SK-N-SH (cell line): Measurements from ENCODE around the gene ZBTB12. TPM values are rescaled to one million over a fixed set of nuclear protein-coding genes. Genes with fewer than 3 reads are reported as not detected.

Experiments
- CTCF ChIA-PET: fragments of 300-600, 350-600 bp; formaldehyde crosslinking; extraction: SDS; loops from one replicate; lab custom pipeline; 2021; lab: Yijun Ruan, JAX
- POLR2A ChIA-PET: fragments of 350-600 bp; sonication (Branson Sonifier 250); formaldehyde crosslinking; extraction: SDS; loops from one replicate; lab custom pipeline; 2020; ENCODE audit warnings: antibody characterized with exemption, inconsistent platforms; lab: Yijun Ruan, JAX
- DNase-seq: peaks from one replicate; pipeline ENCODE4 v3.0.0; 2012
- H2AFZ ChIP-seq: fragments of 200-600 bp; sonication (generic); 2 replicates; pipeline ENCODE4 v1.8.1; 2016; ENCODE audit warnings: antibody characterized with exemption, mild to moderate bottlenecking, low read depth
- H3F3A ChIP-seq: fragments of 200-600 bp; sonication (generic); replicated peaks from 2 replicates; pipeline ENCODE3; 2016; ENCODE audit warnings: antibody characterized with exemption, mild to moderate bottlenecking; ENCODE audit not compliant: insufficient read depth
- H3K27ac ChIP-seq, 2 experiments: fragments of 200-500 bp in 1 of 2; fragments of 200-600 bp in 1 of 2; sonication (Bioruptor generic) in 1 of 2; sonication (generic), shearing (Covaris generic) in 1 of 2; 2 replicates each; pipeline versions ENCODE4 v1.5.1 to v1.6.1; 2014 to 2016; ENCODE audit warnings: low read depth in 2 of 2, inconsistent platforms in 1 of 2, low read length in 1 of 2, mild to moderate bottlenecking in 1 of 2, mixed read lengths in 1 of 2
- H3K27me3 ChIP-seq: fragments of 200-600 bp; sonication (generic), shearing (Covaris generic); 2 replicates; pipeline ENCODE4 v1.6.1; 2016; ENCODE audit warnings: mixed run types; ENCODE audit not compliant: insufficient read depth
- H3K36me3 ChIP-seq, 2 experiments: fragments of 200-500 bp in 1 of 2; fragments of 200-600 bp in 1 of 2; sonication (Bioruptor generic) in 1 of 2; sonication (generic) in 1 of 2; replicated peaks in 1 of 2; 2 replicates each; pipeline versions ENCODE3 to v1.5.1; 2014 to 2016; ENCODE audit warnings: low read length in 1 of 2, mild to moderate bottlenecking in 1 of 2; ENCODE audit not compliant: insufficient read depth in 2 of 2, control insufficient read depth in 1 of 2
- H3K4me1 ChIP-seq, 2 experiments: fragments of 200-500 bp in 1 of 2; fragments of 200-600 bp in 1 of 2; sonication (Bioruptor generic) in 1 of 2; sonication (generic), shearing (Covaris generic) in 1 of 2; 2 replicates each; pipeline versions ENCODE4 v1.5.1 to v1.6.1; 2014 to 2016; ENCODE audit warnings: low read depth in 1 of 2, low read length in 1 of 2, mixed run types in 1 of 2; ENCODE audit not compliant: insufficient read depth in 2 of 2, control insufficient read depth in 1 of 2
- H3K4me2 ChIP-seq: fragments of 200-600 bp; sonication (generic), shearing (Covaris generic); 2 replicates; pipeline ENCODE4 v1.6.1; 2017; ENCODE audit warnings: mixed run types
- H3K4me3 ChIP-seq, 2 experiments: fragments of 200-500 bp in 1 of 2; fragments of 200-600 bp in 1 of 2; sonication (Bioruptor generic) in 1 of 2; sonication (generic), shearing (Covaris generic) in 1 of 2; 2 replicates each; pipeline versions ENCODE4 v1.5.1 to v1.8.1; 2014 to 2016; ENCODE audit warnings: low read depth in 2 of 2, inconsistent platforms in 1 of 2, low read length in 1 of 2, mild to moderate bottlenecking in 1 of 2, mixed read lengths in 1 of 2, moderate library complexity in 1 of 2
- H3K79me2 ChIP-seq: fragments of 200-600 bp; sonication (generic); 2 replicates; pipeline ENCODE4 v1.8.1; 2017; ENCODE audit warnings: mild to moderate bottlenecking; ENCODE audit not compliant: insufficient read depth
- H3K9ac ChIP-seq: fragments of 200-600 bp; sonication (generic); 2 replicates; pipeline ENCODE4 v1.6.1; 2017; ENCODE audit warnings: mixed run types
- H3K9me2 ChIP-seq: fragments of 200-600 bp; sonication (generic); 2 replicates; pipeline ENCODE4 v1.6.1; 2017; ENCODE audit warnings: mixed run types
- H3K9me3 ChIP-seq: fragments of 200-600 bp; sonication (generic); 2 replicates; pipeline ENCODE4 v1.6.1; 2017; ENCODE audit warnings: mixed run types, mild to moderate bottlenecking, moderate library complexity
- H4K20me1 ChIP-seq: fragments of 200-600 bp; sonication (generic); 2 replicates; pipeline ENCODE4 v1.6.1; 2017; ENCODE audit warnings: mild to moderate bottlenecking, mixed run types; ENCODE audit not compliant: insufficient read depth
- CHD2 ChIP-seq: fragments of 150-350 bp; IDR thresholded peaks from 2 replicates; pipeline ENCODE4 v1.6.1; 2018; ENCODE audit warnings: low read length; ENCODE audit not compliant: partially characterized antibody
- CTCF ChIP-seq: fragments of 200-600 bp; sonication (generic); IDR thresholded peaks from 2 replicates; pipeline ENCODE4 v1.6.1; 2017; ENCODE audit warnings: antibody characterized with exemption, mild to moderate bottlenecking, moderate library complexity
- ELF1 ChIP-seq: IDR thresholded peaks from 2 replicates; pipeline ENCODE4 v1.4.0; 2012
- FOXJ3 ChIP-seq: sonication (generic); formaldehyde crosslinking; IDR thresholded peaks from 2 replicates; pipeline ENCODE4 v1.5.1; 2020; ENCODE audit warnings: mild to moderate bottlenecking, missing genetic modification reagents
- FOXM1 ChIP-seq: IDR thresholded peaks from 2 replicates; pipeline ENCODE4 v1.4.0; 2012; ENCODE audit warnings: low read depth, mild to moderate bottlenecking
- IRF3 ChIP-seq: fragments of 150-350 bp; IDR thresholded peaks from 2 replicates; pipeline ENCODE4 v1.6.1; 2016; ENCODE audit warnings: mild to moderate bottlenecking, low read depth, low read length
- MAX ChIP-seq: IDR thresholded peaks from 2 replicates; pipeline ENCODE4 v1.4.0; 2012; ENCODE audit warnings: low read depth
- MEF2A ChIP-seq: IDR thresholded peaks from 2 replicates; pipeline ENCODE4 v1.4.0; 2012; ENCODE audit warnings: low read depth, borderline replicate concordance
- NRF1 ChIP-seq: IDR thresholded peaks from 2 replicates; pipeline ENCODE4 v1.6.1; 2012; ENCODE audit warnings: low read depth, mild to moderate bottlenecking, low read length
- POLR2AphosphoS5 ChIP-seq: IDR thresholded peaks from 2 replicates; pipeline ENCODE4 v1.6.1; 2012; ENCODE audit warnings: low read depth, low read length
- RAD21 ChIP-seq: IDR thresholded peaks from 2 replicates; pipeline ENCODE4 v1.6.1; 2012; ENCODE audit warnings: mild to moderate bottlenecking, low read length
- RXRA ChIP-seq: IDR thresholded peaks from 2 replicates; pipeline ENCODE4 v1.4.0; 2012; ENCODE audit warnings: low read depth, mild to moderate bottlenecking, borderline replicate concordance
- USF1 ChIP-seq: IDR thresholded peaks from 2 replicates; pipeline ENCODE4 v1.4.0; 2012; ENCODE audit warnings: low read depth, borderline replicate concordance
- USF2 ChIP-seq: fragments of 150-350 bp; IDR thresholded peaks from 2 replicates; pipeline ENCODE4 v1.6.1; 2017; ENCODE audit warnings: antibody characterized with exemption, low read length, low read depth, borderline replicate concordance
- YY1 ChIP-seq: IDR thresholded peaks from 2 replicates; pipeline ENCODE4 v1.4.0; 2012; ENCODE audit warnings: low read depth, mild to moderate bottlenecking
- ZBTB33 ChIP-seq: IDR thresholded peaks from 2 replicates; pipeline ENCODE4 v1.4.0; 2012; ENCODE audit warnings: low read depth, borderline replicate concordance
- WGBS: methylation state at CpG from one replicate; pipeline ENCODE4 v1.1.6; 2017; ENCODE audit warnings: low lambda C conversion rate; 5-methylcytosine and 5-hydroxymethylcytosine counted together
- polyA plus RNA-seq, 3 experiments: library from polyadenylated mRNA; depleted of rRNA; stranded (reverse); fragments of >200 nt; gene quantifications; 2 replicates each; pipeline ENCODE4 v1.2.3, GENCODE V29; 2012

Gene ZBTB12
- polyA plus RNA-seq, 1 of the 3 experiments (the other 2 are of a cell fraction), result 8.3 TPM

GRCh38 chr6:31935021-31935420, 33.1 kb upstream of the ZBTB12 start:
- POLR2A ChIA-PET, result no interaction called here
- Histone ChIP-seq H3K4me2 (no peak overlapping the region), H3K9ac (no peak overlapping the region), H3K9me3 (no peaks in the 10 kb centered on the region), H3F3A (no peaks in the 10 kb centered on the region), H3K4me1 (peaks cover 0 to under 1% of the 10 kb centered on the region in 2 experiments; a peak in 1 of 4 replicates), H3K9me2 (no peaks in the 10 kb centered on the region), H3K27ac (no peak overlapping the region), H4K20me1 (no peaks in the 10 kb centered on the region), H3K27me3 (no peaks in the 10 kb centered on the region; the same call in 1 of the 2 replicates), H2AFZ (no peak overlapping the region), H3K79me2 (no peaks in the 10 kb centered on the region), H3K4me3 (no peak overlapping the region), H3K36me3 (no peaks in the 10 kb centered on the region)
- CTCF ChIA-PET, result interaction anchor here (0.7 to 0.8 kb wide), 2 partner anchors 17 to 868 kb away, joined by 3 to 6 read pairs; no protein-coding TSS in a partner anchor
- WGBS, result 63% methylated on average over 3 of the region's 3 CpGs
- TF ChIP-seq MEF2A (no peak), MAX (no peak), USF2 (no peak), NRF1 (no peak), ELF1 (no peak), RAD21 (no peak), FOXJ3 (CRISPR knock-in tag) (no peak), POLR2AphosphoS5 (no peak), ZBTB33 (no peak), RXRA (no peak), USF1 (no peak), YY1 (no peak), IRF3 (no peak), CHD2 (no peak), FOXM1 (no peak), CTCF (no peak)
- DNase-seq, result no peak
